ENCODE measurements around the gene PLA2G4B.

Gene PLA2G4B

DNA sequence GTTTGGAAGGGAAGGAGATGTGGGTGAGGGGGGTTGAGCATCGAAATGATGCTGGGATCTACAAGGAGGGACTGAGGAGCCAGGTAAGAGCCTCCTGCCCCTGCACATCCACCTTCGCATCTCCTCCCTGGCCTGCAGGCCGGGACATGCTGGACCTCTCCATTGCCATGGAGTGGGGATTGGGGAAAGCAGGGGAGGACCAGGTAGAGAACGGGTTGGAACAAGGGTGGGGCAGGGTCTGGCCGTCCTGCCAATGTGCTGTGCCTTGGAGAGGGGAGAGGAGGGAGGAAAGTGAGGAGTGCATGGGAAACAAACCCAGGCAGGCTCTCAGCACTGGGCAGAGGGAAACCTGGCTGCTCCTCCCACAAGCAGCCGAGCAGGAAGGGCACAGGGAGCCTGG is 10.6 kb downstream of the PLA2G4B start:
- DNase-seq (ENCODE audit: low read depth): no peak

DNA sequence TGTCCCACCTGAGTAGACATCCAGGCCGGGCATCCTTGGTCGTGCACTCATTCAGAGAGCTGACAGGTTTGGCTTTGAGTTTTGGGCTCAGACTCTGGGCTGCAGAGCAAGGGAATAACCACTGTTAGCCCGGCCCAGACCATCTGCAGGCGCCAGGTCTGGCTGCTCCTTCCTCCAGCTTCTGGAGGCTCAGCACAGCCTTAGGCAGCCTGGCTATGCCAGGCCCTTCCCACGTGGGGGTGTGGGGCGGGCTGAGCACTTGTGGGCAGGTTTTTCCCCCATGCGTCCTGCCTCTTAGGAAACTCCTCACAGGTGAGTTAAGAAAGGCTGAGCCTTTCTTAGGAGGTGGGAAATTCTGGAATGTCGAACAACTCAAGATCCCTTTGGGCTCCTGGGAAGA is 11.2 kb downstream of the PLA2G4B start:
- DNase-seq (ENCODE audit: low read depth): no peak

DNA sequence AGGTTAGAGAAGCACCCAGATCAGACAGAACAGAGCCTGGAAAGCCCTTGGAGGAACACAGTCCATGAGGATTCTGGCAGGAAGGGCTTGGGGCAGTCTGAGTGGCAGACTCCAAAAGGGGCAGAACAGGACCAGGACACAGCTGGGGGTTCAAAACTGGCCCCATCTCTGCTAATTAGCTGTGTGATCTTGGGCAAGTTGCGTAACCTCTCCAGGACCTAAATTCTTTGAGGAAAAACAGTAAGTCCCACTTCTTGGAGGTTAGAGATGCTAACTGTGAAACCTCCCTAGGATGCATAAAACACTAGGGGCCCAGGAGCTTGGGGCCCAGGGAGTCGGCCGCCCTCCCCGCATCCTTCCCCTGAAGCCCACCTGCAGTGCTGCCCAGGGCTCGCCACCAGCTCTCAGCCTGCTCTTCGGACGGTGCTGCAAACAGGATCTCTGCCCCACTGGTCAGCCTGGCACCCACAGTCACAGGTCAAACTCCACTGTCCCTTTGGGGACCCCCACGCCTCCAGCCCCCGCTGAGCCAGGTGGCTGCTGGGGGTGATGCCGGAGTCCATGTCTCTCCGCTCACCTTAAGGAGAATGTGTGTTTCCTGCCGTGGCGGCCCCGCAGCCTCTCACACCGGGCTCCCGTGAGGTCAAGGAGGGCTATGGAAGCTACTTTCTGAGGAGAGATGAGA is 12.0 kb downstream of the PLA2G4B start:
- DNase-seq (ENCODE audit: low read depth): no peak

DNA sequence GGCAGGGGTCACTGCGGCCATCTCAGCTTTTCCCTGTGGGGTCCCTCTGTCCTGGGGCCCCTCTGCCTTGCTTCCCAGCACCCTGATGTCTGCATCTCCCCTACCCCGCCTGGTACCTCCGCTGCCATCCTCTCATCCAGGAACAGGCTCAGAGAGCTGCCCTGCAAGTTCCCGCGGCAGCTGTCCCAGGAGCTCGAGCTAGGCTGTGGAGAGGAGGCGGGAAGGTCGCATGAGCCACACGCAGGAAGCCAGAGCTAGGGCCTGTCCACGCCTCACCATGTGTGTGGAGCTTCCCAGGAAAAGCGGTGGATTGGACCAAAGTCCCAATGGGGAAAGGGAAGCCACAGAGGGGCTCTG is 12.5 kb downstream of the PLA2G4B start:
- no peak for DNase-seq (ENCODE audit: low read depth)

DNA sequence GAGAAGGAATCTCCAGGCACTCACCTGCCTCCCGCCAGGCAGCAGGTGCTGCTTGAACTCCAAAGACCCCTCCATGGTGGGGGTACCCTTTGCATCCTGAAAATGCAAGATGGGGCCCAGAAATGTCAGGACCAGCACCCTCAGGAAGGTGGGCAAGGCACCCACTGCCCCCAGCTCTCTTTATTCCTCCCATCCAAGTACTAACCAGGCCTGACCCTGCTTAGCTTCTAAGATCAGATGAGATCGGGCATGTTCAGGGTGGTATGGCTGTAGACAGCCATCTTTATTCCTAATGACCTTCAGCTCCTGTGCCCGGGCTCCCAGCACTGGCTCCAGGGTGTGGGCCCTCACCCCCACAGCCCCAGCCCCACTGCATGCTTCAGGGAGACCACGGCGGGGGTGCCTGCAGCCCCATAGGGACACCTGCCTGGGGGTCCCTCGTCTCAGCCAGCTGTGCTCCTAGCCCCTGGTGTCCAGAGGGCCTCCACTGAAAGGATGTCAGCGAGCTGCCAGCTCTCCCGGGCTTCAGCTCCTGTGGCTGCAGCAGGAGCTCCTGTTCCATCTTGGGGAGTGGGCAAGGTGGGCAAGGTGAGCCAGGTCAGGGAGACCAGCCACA is 13.2 kb downstream of the PLA2G4B start:
- no peak for DNase-seq (ENCODE audit: low read depth)

DNA sequence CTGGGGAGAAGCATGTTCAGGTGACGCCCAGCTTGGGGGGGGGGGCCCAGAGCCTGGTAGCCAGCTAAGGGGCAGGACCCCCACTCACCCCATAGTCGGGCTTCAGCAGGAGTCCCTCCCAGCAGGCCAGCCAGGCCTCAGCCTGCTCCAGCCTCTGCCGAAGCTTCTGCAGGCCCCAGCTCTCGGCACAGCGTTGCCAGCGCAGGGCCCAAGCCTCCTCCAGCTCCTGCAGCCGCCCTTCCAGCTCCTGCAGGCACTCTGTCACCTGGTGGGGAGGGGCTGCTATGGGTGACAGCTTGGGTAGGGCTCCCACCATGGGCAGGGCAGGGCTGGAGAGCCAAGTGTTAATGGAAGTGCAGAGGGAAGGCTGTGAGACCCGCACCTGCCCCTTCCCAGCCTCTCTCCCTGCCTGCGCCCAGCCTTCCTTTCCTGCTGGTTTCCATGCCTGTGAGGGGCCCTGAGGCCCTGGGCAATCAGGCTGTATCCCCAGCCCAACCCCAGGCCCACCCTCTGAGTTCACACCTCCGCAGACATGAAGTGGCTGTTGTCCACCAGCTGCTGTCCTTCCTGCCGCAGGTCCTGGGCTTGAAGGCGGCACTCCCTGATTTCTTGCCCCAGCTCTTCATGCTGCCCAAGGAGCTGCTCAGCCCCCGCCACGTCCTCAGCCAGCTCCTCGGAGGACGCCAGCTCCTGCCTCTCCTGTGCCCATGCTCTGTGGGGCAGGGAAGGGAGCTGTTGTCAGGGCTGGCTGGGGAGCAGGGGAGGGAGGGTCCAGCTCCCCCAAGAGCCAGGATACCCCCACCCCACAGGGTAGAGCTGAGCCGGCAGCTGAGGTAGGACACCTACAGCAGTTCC is 14.3 kb downstream of the PLA2G4B start:
- no peak for DNase-seq (ENCODE audit: low read depth)

DNA sequence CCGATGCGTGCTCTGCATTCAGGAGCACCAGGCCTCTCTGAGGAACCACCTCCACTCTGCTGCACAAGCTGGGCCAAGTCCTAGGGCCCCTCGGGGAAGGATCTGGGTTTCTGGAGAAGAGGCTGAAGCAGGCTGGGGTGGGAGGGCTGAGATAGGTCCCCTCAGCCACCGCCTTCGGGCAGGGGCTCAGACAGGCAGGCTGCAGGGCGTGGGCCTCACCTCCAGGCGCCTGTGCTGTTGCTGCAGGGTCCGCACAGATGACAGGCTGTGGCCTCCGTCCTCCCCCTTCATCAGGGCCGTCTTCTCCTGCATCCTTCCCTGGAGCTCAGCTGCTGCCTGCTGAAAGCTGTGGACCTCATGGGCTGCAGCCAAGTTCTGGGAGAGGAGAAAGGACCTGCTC is 15.2 kb downstream of the PLA2G4B start:
- no peak for DNase-seq (ENCODE audit: low read depth)

DNA sequence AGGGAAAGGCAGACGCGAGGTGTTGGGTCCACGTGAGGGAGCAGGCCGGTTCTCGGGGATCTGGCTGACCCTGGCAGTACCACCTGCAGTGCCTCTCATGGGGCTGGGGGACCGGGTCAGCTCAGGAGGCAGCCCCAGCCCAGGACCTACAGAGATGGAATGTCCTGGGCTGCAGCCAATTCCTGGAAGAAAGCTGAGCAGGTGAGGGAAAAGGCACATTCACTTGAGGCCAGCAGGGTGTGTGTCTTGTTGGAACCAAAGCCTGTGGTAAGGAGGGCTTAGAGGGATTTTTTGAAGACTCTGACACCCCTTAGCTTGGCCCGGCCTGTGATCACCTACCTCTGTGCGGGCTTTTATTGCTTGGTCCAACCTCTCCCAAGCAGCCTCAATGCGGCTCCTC is 15.8 kb downstream of the PLA2G4B start:
- no peak for DNase-seq (ENCODE audit: low read depth)

DNA sequence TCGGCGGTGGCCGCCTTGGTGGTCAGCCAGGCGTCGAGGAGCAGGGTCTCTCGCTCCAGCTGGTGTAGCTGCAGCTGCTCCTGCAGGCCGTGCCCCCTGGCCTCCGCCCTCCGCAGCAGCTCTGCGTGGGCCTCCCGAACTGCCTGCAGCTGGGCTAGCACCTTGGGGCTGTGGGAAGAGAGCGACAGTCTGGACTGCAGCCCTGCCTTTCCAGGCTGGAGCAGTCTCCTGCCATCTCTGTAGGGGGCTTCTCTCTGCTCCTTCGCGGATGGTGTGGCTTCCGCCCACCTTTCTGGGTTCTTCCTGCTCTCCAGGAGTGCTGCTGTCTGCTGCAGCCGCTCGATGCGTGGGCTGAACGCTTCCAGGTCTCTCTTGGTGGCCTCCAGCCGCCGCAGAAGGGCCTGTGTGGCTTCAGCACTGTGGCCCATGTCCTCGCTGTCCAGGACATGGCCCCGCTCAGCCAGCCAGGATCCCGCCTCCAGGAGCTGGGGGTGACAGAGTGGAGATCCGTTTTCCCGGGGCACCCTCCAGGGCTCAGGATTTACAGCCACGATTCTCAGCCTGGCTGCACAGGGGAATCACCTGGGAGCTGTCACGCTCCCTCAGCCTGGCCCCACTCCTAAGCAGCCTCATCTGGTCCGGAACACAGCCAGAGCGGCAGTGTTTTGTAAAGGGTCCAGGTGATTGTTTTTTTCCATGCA is 16.8 kb downstream of the PLA2G4B start:
- DNase-seq (ENCODE audit: low read depth): no peak

DNA sequence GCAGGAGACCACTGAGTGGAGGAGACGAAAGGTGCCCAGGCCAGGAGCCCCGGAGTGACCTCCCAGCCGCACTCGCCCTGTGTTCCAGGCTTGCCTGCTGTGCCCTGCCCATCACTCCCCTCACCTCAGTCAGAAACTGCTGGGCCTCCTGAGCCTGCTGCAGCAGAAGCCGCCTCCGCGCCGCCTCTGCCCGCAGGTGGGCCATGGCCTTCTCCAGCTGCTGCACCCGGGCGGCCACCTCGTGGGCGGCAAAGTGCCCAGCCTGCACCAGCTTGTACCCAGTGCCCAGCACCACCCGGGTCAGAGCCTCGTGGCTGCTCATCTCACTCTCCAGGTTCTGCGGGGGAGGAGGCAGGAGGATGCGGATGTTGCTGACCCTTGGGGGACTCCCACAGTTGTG is 17.6 kb downstream of the PLA2G4B start:
- DNase-seq (ENCODE audit: low read depth): no peak

DNA sequence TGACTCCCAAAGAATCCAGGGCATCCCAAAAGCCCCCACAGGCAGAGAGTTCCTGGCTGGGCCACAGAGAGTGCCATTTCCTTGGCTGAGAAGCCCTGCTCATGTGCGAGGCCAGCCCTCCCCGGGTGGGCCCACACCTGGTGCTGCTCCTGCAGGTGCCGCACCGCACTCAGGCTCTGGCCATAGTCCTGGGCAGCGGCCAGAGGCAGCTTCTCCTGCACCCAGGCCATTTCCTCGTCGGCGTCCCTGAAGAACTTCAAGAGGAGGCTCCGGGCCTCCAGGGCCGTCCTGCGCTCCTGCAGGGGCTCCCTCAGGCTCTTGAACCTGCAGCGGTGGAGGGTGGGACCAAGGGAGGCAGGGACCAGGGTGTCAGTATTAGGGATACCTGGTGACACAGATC is 18.1 kb downstream of the PLA2G4B start:
- DNase-seq (ENCODE audit: low read depth): no peak

DNA sequence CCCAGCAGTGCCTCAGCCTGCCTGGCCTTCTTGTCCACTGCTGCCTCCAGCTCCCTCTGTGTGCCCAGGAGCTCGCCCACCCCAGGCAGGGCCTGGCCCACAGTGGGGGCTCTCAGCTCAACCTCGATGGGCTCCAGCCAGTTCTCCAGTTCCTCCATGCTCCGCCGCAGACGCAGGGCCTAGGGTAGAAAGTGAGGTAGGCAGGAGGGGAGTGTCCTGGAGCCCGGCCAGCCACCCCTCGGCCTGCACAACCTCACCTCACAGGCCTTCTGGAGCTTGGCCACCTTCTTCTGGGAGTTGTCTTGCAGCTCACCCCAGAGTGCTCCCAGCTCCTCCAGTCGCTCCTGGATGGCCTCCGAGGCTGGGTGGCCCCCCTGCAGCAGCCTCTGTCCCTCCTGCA is 18.7 kb downstream of the PLA2G4B start:
- no peak for DNase-seq (ENCODE audit: low read depth)

DNA sequence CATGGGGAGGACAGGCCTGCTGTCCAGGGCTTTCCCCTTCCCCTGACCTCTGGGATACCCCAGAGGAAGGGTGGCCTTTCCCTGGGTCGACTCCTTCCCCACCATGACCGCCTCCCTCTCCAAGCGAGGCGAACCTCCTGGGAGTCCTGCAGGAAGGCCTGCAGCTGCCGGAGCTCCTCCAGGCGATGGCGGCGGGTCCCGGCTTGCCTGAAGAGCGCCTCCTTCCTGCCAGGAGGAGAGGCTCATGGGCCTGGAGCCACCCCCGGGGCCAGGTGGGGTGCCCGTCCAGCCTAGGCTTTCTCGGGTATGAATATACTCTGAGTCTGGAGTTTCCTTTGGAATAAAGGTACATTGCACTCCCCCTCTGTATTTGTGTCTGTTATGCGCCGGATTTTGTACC is 20.1 kb downstream of the PLA2G4B start:
- DNase-seq (ENCODE audit: low read depth): no peak

DNA sequence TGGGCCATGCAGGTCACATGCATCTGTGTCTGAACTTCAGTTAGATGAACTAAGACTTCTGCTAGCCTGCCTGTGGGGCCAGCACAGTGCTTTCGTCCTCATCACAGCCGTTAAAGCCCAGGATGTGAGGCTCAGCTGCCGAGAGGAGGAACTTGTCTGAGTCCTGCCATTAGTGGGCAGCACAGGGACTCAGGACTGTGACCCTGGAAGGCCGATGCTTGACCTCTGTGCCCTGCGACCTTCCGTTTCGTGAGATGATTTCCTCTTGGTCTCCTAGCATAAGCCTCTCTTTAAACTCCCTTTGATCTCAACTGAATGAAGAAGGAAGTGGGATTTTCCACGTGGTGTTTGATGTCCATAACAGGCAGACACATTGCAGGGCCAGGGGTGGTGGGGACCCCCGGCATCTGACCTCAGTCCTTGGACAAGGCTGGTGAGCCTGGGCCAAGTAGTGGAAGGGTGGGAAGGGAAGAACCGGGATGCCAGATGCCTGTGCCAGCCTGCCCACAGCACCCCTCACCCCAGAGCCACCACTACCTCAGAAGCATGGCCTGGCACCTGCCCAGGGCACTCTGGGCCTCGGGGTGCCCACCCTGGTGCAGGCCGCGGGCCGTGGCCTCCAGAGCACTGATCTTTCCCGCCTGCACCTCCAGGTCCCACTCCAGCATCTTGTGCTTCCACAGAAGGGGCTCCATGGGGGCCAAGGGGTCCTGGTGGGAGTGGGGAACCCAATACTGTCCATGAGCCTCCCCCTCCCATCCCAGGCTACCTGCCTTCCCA is 21.6 kb downstream of the PLA2G4B start:
- no peak for DNase-seq (ENCODE audit: low read depth)

DNA sequence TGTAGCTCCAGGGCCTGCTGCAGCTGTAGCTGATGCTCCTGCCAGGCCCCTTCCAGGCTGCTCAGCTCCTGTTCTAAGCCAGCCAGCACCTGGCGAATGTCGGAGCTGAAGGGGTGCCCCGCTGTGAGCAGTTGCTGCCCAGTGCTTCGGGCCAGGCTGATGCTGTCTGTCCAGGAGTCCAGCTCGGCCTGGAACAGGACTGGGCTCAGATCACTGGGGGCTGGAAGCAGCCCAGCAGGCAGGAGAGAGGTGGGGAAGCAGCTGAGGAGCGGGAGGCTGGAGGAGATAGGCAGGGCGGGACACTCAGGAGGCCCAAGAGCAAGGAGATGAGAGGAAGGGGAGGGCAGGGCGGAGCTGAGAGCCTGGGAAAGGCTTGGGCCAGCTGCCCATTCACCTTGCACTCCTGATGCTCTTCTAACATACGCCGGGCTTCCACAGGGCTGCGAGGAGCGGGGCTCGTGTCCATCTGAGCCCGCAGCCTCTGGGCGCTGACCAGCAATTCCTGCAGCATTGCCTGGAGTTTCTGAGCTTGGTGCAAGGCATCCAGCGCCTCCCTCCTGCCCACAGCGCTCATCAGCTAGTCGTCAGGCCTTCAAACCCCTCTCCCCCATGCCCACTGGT is 23.2 kb downstream of the PLA2G4B start:
- no peak for DNase-seq (ENCODE audit: low read depth)

DNA sequence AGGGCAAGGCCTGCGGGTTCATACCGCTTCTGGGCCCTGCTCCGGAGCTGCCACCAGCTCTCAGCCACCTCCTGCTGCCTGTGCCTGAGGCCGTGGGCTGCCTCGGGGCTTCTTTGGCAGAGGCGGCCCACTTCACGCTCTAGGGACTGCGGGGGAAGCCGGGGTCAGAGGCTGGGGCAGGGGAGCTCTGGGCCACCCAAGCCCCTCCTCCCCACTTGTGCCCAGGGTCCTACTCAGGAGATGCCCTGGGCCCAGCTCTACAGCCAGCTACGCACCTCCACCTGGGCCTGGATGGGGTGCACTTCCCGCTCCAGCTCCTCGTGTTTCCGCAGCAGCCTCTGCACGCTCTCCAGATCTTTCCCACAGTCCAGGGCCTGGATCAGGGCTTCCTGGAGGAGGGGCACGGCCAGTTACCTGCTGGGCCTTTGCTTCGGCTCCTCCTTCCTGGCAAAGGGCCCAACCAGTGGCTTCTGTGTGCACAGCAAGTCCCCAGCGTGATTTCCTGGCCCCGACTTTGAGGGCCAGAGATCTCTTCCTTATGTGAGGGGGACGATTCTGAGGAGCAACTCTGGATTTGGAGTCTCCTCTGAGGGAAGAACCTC is 24.0 kb downstream of the PLA2G4B start:
- DNase-seq (ENCODE audit: low read depth): no peak

DNA sequence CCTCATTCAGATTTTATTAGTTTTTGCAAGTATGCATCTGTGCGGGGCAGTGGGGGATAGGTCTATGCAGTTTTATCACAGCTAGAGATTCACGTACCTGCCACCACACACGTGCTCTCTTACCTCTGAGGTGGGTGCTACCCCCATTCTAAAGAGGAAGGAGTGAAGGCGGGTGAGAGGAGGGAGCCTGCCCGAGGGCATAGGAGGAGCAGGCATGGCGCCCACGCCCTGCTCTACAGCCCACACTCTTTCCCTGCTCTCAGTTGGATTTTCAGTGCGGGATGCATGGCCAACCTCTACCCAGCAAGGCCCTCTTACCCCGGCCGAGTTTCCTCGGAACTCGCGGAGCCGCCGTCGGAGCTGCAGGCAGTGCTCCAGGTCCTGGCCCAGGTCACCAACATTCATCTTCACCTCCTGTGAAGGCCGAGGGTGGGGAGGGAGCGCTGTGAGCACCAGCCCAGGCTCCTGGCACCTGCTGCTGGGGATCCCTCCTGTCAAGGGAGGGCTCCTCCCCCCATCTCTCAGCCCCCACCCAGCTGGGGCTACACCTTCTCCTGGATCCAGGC is 26.9 kb downstream of the PLA2G4B start:
- no peak for DNase-seq (ENCODE audit: low read depth)

DNA sequence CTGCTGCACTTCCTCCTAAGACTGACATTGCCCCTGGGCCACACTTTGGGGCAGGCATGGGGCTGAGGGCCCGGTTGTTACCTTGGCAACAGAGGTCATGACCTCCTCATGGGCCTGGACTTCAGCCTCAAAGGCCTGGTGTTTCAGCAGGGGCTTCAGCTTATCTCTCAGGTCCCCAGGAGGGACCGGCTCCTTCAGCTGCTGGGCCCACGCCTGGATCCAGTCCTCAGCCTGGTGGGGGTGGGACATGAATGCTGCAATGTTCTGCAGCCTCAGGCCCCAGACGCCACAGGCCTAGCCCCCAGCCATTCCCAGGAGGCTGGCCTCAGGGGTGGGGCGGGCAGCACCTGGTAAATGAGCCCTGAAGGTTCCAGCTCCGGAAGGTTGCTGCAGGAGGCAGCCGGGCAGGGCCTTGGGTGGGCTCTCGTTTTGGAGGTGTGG is 27.6 kb downstream of the PLA2G4B start:
- DNase-seq (ENCODE audit: low read depth): no peak

DNA sequence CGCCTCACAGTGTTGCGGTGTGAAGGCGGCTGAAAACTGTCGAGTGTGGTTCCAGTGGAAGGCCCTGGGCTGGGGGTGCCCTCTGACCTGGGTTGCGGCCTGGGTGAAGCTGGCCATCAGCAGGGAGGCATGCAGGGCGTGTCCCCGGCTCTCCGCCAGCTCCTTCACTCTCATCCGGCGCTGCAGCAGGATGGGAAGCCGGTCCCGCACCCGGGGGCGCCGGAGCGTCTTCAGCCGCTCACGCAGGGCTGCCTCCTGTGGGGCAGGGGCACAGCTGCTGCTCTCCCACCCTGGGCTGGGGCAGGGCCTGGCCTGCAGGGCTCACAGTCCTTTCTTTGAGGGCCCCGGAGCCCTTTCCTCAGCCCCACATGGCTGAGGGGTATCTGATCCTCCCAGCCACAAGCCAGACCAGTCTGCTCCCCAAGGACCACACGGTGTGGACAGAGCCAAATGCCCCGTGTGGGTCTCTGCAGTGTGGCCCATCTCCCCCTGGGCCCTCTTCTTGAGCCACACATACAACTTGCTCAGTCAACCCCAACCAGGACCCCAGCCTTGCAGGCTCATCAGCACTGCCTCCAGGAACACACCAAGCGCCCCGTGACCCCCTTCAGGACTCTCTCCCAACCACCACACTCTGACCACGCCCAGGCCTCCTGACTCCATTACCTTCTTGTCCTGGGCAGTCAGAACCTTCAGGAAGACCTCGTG is 28.4 kb downstream of the PLA2G4B start:
- DNase-seq (ENCODE audit: low read depth): no peak

DNA sequence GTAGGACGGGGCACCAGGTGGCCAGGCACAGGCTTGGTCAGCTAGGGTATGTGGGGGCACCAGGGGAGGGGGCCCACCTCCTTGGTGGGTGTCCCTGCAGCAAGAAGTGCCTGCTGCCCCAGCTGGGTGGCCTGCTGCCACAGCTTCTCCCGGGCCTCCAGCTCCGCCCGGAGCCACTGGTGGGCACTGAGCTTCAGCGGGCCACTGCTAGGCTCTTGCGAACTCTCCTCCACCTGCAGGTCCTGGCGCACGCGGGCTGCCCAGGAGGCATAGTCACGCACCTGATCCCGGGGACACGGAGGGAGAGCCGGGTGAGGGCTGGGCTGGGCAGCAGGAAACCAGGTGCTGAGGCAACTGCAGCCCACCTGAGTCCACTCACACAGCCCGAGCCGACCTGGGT is 29.7 kb downstream of the PLA2G4B start:
- DNase-seq (ENCODE audit: low read depth): no peak
